ENCODE results near the gene ADNP. TPM values are rescaled to one million over a fixed set of nuclear protein-coding genes. Genes with fewer than 3 reads are reported as not detected.

The ADNP gene
- total and polyA plus RNA-seq, 2 experiments from 2014 or later: 23.2 to 50.8 TPM

GRCh38 chr20:50891138-50891537, 40.1 kb downstream of the ADNP start:
- Histone ChIP-seq H3K36me3 (peaks cover 53% of the 10 kb centered on the region), H3K4me1 (ENCODE audit: low read depth) (no peaks in the 10 kb centered on the region), H3K9me3 (ENCODE audit: low read depth) (no peaks in the 10 kb centered on the region), H3K27me3 (no peaks in the 10 kb centered on the region), H3K4me3 (no peak overlapping the region), H3K27ac (peak overlapping the region; percentile 43)
- peak in 1 of 2 donors; percentile 11 for DNase-seq (ENCODE audit: low read depth in 1 of 2, low spot score in 1 of 2)
- no peak for TF ChIP-seq CTCF (IDR thresholded peaks at IDR 0.05; ENCODE audit: low read depth, low read length)

GRCh38 chr20:50887576-50887975, 43.7 kb downstream of the ADNP start:
- H3K27me3 ChIP-seq: no peaks in the 10 kb centered on the region
- no peak for DNase-seq (ENCODE audit: low read depth in 1 of 2, low spot score in 1 of 2)
- peaks cover 30% of the 10 kb centered on the region for H3K36me3 ChIP-seq
- peak overlapping the region; percentile 54 for H3K27ac ChIP-seq
- H3K4me1 ChIP-seq (ENCODE audit: low read depth): no peaks in the 10 kb centered on the region
- H3K9me3 ChIP-seq (ENCODE audit: low read depth): no peaks in the 10 kb centered on the region
- no peak overlapping the region for H3K4me3 ChIP-seq
- TF ChIP-seq CTCF (IDR thresholded peaks at IDR 0.05; ENCODE audit: low read depth, low read length): no peak

GRCh38 chr20:50886184-50886790, 45.0 kb downstream of the ADNP start:
- H3K4me1 ChIP-seq (ENCODE audit: low read depth): no peaks in the 10 kb centered on the region
- no peaks in the 10 kb centered on the region for H3K27me3 ChIP-seq
- peak overlapping the region; percentile 76 for H3K27ac ChIP-seq
- no peak for TF ChIP-seq CTCF (IDR thresholded peaks at IDR 0.05; ENCODE audit: low read depth, low read length)
- no peak overlapping the region for H3K4me3 ChIP-seq
- H3K36me3 ChIP-seq: peaks cover 20% of the 10 kb centered on the region
- DNase-seq (ENCODE audit: low read depth in 1 of 2, low spot score in 1 of 2): no peak
- H3K9me3 ChIP-seq (ENCODE audit: low read depth): no peaks in the 10 kb centered on the region

- peak overlapping the region; percentile 76 for H3K27ac ChIP-seq
- no peak for DNase-seq (ENCODE audit: low read depth in 1 of 2, low spot score in 1 of 2)
- TF ChIP-seq CTCF (IDR thresholded peaks at IDR 0.05; ENCODE audit: low read depth, low read length): no peak
Measured at GRCh38 chr20:50885781-50886180, 45.5 kb downstream of the ADNP start.

GRCh38 chr20:50885068-50885467, 46.2 kb downstream of the ADNP start:
- Histone ChIP-seq H3K4me3 (no peak overlapping the region), H3K9me3 (ENCODE audit: low read depth) (no peaks in the 10 kb centered on the region), H3K4me1 (ENCODE audit: low read depth) (no peaks in the 10 kb centered on the region), H3K27me3 (no peaks in the 10 kb centered on the region), H3K27ac (peak overlapping the region; percentile 29), H3K36me3 (peaks cover 8% of the 10 kb centered on the region)
- DNase-seq (ENCODE audit: low read depth in 1 of 2, low spot score in 1 of 2): no peak
- TF ChIP-seq CTCF (IDR thresholded peaks at IDR 0.05; ENCODE audit: low read depth, low read length): no peak

More at GRCh38 chr20:50885781-50886180, 45.5 kb downstream of the ADNP start:
- no peaks in the 10 kb centered on the region for H3K4me1 ChIP-seq (ENCODE audit: low read depth)
- H3K27me3 ChIP-seq: no peaks in the 10 kb centered on the region
- H3K4me3 ChIP-seq: no peak overlapping the region
- no peaks in the 10 kb centered on the region for H3K9me3 ChIP-seq (ENCODE audit: low read depth)
- H3K36me3 ChIP-seq: peaks cover 15% of the 10 kb centered on the region

All from cardiac muscle cell (in vitro differentiated cells and primary cell).